ENCODE data around the gene MSI2. TPM values are rescaled to one million over a fixed set of nuclear protein-coding genes. Genes with fewer than 3 reads are reported as not detected.

The MSI2 gene
- total and polyA plus RNA-seq, 9 of the 15 experiments (the other 6 are each of a cell fraction or from before 2014, with no cell fraction given), result 4.6 to 61.8 (median 42.4) TPM

- TF ChIP-seq RFX5 (IDR thresholded peaks at IDR 0.05; ENCODE audit: low read depth, low read length), result no peak
- TF ChIP-seq SMC3 (conservative IDR thresholded peaks at IDR 0.05; ENCODE audit: insufficient read depth, low read depth, low read length), result peak; percentile 57
- no peak for TF ChIP-seq MCM7 (IDR thresholded peaks at IDR 0.05)
- TF ChIP-seq WHSC1 (IDR thresholded peaks at IDR 0.05; ENCODE audit: low read length), result no peak
- TF ChIP-seq RAD21 (CRISPR knock-in tag; conservative IDR thresholded peaks at IDR 0.05 in 1 of 2, IDR thresholded peaks at IDR 0.05 in 1 of 2), result peak; percentile 46 to 75; a peak in 3 of 4 replicates
- TF ChIP-seq SNRNP70 (optimal IDR thresholded peaks at IDR 0.05; ENCODE audit: low read depth, low read length), result no peak
- no peak for TF ChIP-seq THRA (IDR thresholded peaks at IDR 0.05)
- no peak for TF ChIP-seq GATA2 (CRISPR knock-in tag; IDR thresholded peaks at IDR 0.05)
- no peak for TF ChIP-seq PHF8 (IDR thresholded peaks at IDR 0.05; ENCODE audit: borderline replicate concordance, low read length)
- TF ChIP-seq MTA2 (IDR thresholded peaks at IDR 0.05; ENCODE audit: low read depth), result no peak
- no peak for TF ChIP-seq TAF7 (tag; IDR thresholded peaks at IDR 0.05)
- TF ChIP-seq YY1 (IDR thresholded peaks at IDR 0.05; ENCODE audit: borderline replicate concordance in 1 of 3, control insufficient read depth in 1 of 3, extremely low read depth in 1 of 3, insufficient read depth in 3 of 3, insufficient read length in 1 of 3, insufficient replicate concordance in 2 of 3, low read depth in 1 of 3, low read length in 2 of 3), result no peak
- no peak for TF ChIP-seq ZNF518B (CRISPR knock-in tag; IDR thresholded peaks at IDR 0.05)
- TF ChIP-seq RAD51 (IDR thresholded peaks at IDR 0.05; ENCODE audit: borderline replicate concordance, low read depth), result no peak
- no peak for TF ChIP-seq ZNF408 (CRISPR knock-in tag; IDR thresholded peaks at IDR 0.05; ENCODE audit: low read depth)
- TF ChIP-seq, protein P1, sequence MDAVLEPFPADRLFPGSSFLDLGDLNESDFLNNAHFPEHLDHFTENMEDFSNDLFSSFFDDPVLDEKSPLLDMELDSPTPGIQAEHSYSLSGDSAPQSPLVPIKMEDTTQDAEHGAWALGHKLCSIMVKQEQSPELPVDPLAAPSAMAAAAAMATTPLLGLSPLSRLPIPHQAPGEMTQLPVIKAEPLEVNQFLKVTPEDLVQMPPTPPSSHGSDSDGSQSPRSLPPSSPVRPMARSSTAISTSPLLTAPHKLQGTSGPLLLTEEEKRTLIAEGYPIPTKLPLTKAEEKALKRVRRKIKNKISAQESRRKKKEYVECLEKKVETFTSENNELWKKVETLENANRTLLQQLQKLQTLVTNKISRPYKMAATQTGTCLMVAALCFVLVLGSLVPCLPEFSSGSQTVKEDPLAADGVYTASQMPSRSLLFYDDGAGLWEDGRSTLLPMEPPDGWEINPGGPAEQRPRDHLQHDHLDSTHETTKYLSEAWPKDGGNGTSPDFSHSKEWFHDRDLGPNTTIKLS (IDR thresholded peaks at IDR 0.05; ENCODE audit: borderline replicate concordance, low read depth), result no peak
- no peak for TF ChIP-seq TEAD4 (IDR thresholded peaks at IDR 0.05; ENCODE audit: low read length)
- no peak for TF ChIP-seq TEAD4 (CRISPR knock-in tag; IDR thresholded peaks at IDR 0.05; ENCODE audit: borderline replicate concordance)
- no peak for TF ChIP-seq SRSF9 (IDR thresholded peaks at IDR 0.05; ENCODE audit: borderline replicate concordance, low read depth, low read length)
Measured at GRCh38 chr17:57597531-57598453, 341.5 kb downstream of the MSI2 start (continued).

All from K562 (cell line).